ENCODE data around the gene NGLY1. TPM values are rescaled to one million over a fixed set of nuclear protein-coding genes. Genes with fewer than 3 reads are reported as not detected.

The NGLY1 gene
- total and polyA plus RNA-seq, 3 experiments from 2014 or later, result 38.1 to 48.9 (median 44.8) TPM

DNA sequence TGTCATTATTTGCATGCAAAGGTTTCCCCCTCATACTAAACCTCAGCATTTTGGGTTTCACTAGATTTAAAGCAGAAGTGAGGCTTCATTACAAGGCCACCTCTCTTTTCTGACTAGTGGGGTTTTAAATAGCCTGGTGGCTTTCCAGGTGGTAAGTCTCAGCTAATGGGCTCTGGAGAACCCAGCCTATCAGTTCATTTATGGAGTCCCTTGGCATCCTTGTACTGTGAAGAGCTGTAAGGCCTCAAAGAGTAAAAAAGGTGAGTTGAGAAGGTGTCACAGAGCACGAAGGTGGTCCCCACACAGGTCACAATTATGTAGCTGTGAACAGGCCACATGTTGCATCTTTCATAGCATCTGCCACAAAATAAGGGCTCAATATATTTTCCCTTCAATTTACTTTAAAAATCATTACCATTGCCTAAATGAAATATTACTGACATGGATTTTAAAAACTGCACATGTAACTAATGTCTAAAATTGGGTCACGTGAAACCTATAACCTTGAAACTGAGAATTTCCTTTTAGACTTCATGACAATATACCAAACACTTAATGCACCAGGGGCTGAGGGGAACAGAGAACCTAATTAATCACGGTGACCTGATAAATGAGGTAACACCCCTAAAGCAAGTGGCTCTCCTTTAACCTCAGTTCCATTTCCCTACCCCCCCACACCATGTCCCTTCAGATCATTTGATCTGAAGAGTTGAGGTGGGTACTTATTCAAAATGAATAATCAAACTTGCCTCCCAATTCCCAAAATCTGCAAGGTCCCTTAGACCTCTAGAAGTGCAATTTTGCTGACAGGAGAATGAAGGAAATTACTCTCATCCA is 1.3 kb downstream of the NGLY1 start:
- CTCF ChIA-PET, result no interaction called here
- Mint-ChIP-seq H3K27ac (peak overlapping the region; percentile 66 to 98 (median 90)), H3K4me1 (peaks cover 39 to 61% (median 52%) of the 10 kb centered on the region in 3 donors), H3K36me3 (peaks cover 6 to 21% (median 6%) of the 10 kb centered on the region in 3 donors), H3K27me3 (no peaks in the 10 kb centered on the region), H3K4me3 (peak overlapping the region; percentile 85 to 99 (median 93)), H3K9me3 (no peaks in the 10 kb centered on the region)
- Histone ChIP-seq H3K4me3 (ENCODE audit: low read length) (peak overlapping the region; percentile 70), H3K4me1 (ENCODE audit: insufficient read depth, low read length) (peaks cover 31% of the 10 kb centered on the region), H3K36me3 (ENCODE audit: insufficient read depth, low read length) (peaks cover 14% of the 10 kb centered on the region), H3K27ac (ENCODE audit: low read depth, low read length) (peak overlapping the region; percentile 89), H3K27me3 (ENCODE audit: insufficient read depth, low read length, poor library complexity, severe bottlenecking) (no peaks in the 10 kb centered on the region), H3K9me3 (ENCODE audit: low read length) (no peaks in the 10 kb centered on the region)
- no peak for DNase-seq
- POLR2A ChIA-PET, result no interaction called here

DNA sequence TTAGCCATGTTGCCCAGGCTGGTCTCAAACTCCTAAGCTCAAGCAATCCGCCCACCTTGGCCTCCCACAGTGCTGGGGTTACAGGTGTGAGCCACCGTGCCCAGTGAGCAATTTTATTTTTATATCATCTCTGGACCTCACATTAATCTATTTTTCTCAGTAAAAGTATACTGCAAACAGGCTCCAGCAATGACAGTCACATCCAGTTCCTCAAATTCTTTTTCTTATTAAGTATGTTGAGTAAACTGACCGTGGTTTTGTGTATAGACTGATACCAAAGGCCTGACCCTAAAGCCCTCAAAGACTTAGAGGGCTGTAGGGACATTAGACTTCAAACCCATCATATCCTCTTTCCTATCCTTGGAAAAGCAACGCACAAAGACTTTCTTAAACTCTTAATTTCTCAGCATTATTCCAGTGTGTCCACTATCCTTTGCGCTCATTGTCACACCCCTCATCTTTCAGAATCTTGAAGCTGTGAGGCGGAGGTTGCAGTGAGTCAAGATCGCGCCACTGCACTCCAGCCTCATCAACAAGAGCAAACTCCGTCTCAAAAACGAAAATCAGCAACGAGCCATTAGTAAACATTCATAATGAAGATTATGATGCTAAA is 2.0 kb downstream of the NGLY1 start:
- POLR2A ChIA-PET, result no interaction called here
- Histone ChIP-seq H3K9me3 (ENCODE audit: low read length) (no peaks in the 10 kb centered on the region), H3K27ac (ENCODE audit: low read depth, low read length) (no peak overlapping the region), H3K4me1 (ENCODE audit: insufficient read depth, low read length) (peaks cover 31% of the 10 kb centered on the region), H3K4me3 (ENCODE audit: low read length) (peak overlapping the region; percentile 70), H3K36me3 (ENCODE audit: insufficient read depth, low read length) (peaks cover 21% of the 10 kb centered on the region), H3K27me3 (ENCODE audit: insufficient read depth, low read length, poor library complexity, severe bottlenecking) (no peaks in the 10 kb centered on the region)
- Mint-ChIP-seq H3K9me3 (no peaks in the 10 kb centered on the region), H3K4me3 (peak overlapping the region; percentile 40 to 99 (median 92)), H3K27ac (peak overlapping the region in 6 of 8 donors; percentile 83 to 98 (median 92)), H3K36me3 (peaks cover 11 to 29% (median 12%) of the 10 kb centered on the region in 3 donors), H3K27me3 (no peaks in the 10 kb centered on the region), H3K4me1 (peaks cover 42 to 66% (median 60%) of the 10 kb centered on the region in 3 donors)
- CTCF ChIA-PET, result interaction anchor here (1.3 kb wide), 1 partner anchor 9 kb away, joined by 3 read pairs; the partner anchor contains the start of gene OXSM
- DNase-seq, result no peak

DNA sequence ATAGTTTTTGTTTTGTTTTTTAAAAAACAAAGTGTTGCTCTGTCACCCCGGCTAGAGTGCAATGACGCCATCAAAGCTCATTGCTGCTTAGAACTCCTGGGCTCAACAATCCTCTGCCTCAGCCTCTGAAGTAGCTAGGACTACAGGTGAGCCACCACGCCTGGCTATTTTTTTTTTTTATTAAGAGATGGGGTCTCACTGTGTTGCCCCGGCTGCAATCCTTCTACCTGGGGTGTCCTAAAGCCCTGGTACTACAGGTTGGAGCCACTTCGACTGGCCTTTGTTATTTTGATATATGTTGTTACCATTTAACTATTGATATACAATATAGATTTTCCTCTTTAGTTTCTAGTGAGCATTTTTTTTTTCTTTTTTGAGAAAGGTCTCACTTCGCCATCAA is 2.6 kb downstream of the NGLY1 start:
- Mint-ChIP-seq H3K4me3 (peak overlapping the region in 5 of 7 donors; percentile 2 to 82 (median 28)), H3K36me3 (peaks cover 11 to 35% (median 12%) of the 10 kb centered on the region in 3 donors), H3K27ac (peak overlapping the region in 3 of 8 donors; percentile 0 to 71 (median 3)), H3K4me1 (peaks cover 42 to 69% (median 62%) of the 10 kb centered on the region in 3 donors), H3K27me3 (no peaks in the 10 kb centered on the region), H3K9me3 (no peaks in the 10 kb centered on the region)
- no peaks in the 10 kb centered on the region for H3K27me3 ChIP-seq (ENCODE audit: insufficient read depth, low read length, poor library complexity, severe bottlenecking)
- H3K27ac ChIP-seq (ENCODE audit: low read depth, low read length), result no peak overlapping the region
- H3K4me3 ChIP-seq (ENCODE audit: low read length), result no peak overlapping the region
- DNase-seq, result no peak
- no peaks in the 10 kb centered on the region for H3K9me3 ChIP-seq (ENCODE audit: low read length)
- peaks cover 27% of the 10 kb centered on the region for H3K36me3 ChIP-seq (ENCODE audit: insufficient read depth, low read length)
- POLR2A ChIA-PET, result no interaction called here
- CTCF ChIA-PET, result interaction anchor here (1.3 kb wide), 1 partner anchor 10 kb away, joined by 3 read pairs; the partner anchor contains the start of gene OXSM
- H3K4me1 ChIP-seq (ENCODE audit: insufficient read depth, low read length), result peaks cover 31% of the 10 kb centered on the region

DNA sequence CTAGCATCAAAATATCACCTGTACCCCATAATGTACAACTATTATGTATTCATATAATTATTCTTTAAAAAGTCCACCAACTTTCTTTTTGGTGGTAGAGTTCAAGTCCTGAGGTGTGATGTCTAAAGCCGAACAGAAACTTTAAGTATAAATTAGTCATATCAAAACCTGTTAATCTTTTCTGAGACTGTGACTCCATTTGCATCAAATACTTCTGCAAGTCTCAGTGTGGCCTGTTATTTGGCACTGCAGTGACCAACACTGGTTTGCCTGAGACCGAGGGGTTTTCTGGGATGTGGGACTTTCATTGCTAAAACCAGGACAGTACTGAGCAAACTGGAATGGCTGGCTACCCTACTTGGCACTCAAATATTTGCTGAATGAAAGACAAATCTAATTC is 7.3 kb downstream of the NGLY1 start:
- no peak overlapping the region for H3K4me3 ChIP-seq (ENCODE audit: low read length)
- Mint-ChIP-seq H3K4me3 (no peak overlapping the region), H3K9me3 (no peaks in the 10 kb centered on the region), H3K27ac (no peak overlapping the region), H3K27me3 (peaks cover 0 to 1% of the 10 kb centered on the region in 2 donors), H3K36me3 (peaks cover 26 to 56% (median 35%) of the 10 kb centered on the region in 3 donors), H3K4me1 (peaks cover 41 to 56% (median 51%) of the 10 kb centered on the region in 3 donors)
- H3K4me1 ChIP-seq (ENCODE audit: insufficient read depth, low read length), result peaks cover 12% of the 10 kb centered on the region
- no peak for DNase-seq
- H3K27me3 ChIP-seq (ENCODE audit: insufficient read depth, low read length, poor library complexity, severe bottlenecking), result no peaks in the 10 kb centered on the region
- H3K36me3 ChIP-seq (ENCODE audit: insufficient read depth, low read length), result peaks cover 41% of the 10 kb centered on the region
- H3K9me3 ChIP-seq (ENCODE audit: low read length), result no peaks in the 10 kb centered on the region
- ChIA-PET POLR2A (no interaction called here), CTCF (no interaction called here)
- H3K27ac ChIP-seq (ENCODE audit: low read depth, low read length), result no peak overlapping the region

DNA sequence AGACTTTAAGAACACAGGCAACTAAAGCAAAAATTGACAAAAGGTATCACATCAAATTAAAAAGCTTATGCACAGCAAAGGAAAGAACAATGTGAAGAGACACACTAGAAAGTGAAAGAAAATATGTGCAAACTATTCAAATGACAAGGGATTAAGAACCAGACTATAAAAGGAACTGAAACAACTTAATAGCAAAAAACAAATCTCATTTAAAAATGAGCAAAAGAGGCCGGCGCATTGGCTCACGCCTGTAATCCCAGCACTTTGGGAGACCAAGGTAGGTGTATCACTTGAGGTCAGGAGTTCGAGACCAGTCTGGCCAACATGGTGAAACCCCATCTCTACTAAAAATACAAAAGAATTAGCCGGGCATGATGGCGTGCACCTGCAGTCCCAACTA is 14.4 kb downstream of the NGLY1 start:
- Histone ChIP-seq H3K27ac (ENCODE audit: low read depth, low read length) (no peak overlapping the region), H3K4me3 (ENCODE audit: low read length) (no peak overlapping the region), H3K9me3 (ENCODE audit: low read length) (no peaks in the 10 kb centered on the region), H3K27me3 (ENCODE audit: insufficient read depth, low read length, poor library complexity, severe bottlenecking) (no peaks in the 10 kb centered on the region), H3K4me1 (ENCODE audit: insufficient read depth, low read length) (no peaks in the 10 kb centered on the region), H3K36me3 (ENCODE audit: insufficient read depth, low read length) (peaks cover 6% of the 10 kb centered on the region)
- Mint-ChIP-seq H3K27ac (no peak overlapping the region), H3K4me1 (peaks cover 30 to 60% (median 45%) of the 10 kb centered on the region in 3 donors), H3K27me3 (peaks cover 0 to 1% of the 10 kb centered on the region in 2 donors), H3K4me3 (no peak overlapping the region), H3K36me3 (peaks cover 6 to 45% (median 15%) of the 10 kb centered on the region in 3 donors), H3K9me3 (no peaks in the 10 kb centered on the region)
- ChIA-PET POLR2A (no interaction called here), CTCF (no interaction called here)
- DNase-seq, result no peak

DNA sequence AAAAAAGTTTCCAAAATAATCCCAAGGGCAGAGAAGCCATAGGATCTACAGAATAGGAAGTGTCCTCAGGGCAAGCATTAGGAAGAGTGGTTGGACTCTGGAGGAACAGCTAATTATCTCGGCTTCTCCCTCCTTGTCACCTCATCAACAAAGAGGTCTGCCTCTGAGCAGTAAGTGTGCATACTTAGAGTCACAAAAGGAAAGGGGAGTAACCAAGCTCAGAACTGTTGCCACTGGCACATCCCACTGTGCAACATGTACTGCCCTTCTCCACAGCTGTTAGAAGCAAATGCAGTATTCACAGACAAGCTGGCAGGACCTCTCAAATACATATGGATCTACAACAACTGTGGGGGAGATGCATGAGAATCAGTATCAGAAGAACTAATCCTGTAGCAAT is 31.5 kb downstream of the NGLY1 start:
- no peak overlapping the region for H3K4me3 Mint-ChIP-seq
- no peak for DNase-seq
- Histone ChIP-seq H3K4me1 (ENCODE audit: insufficient read depth, low read length) (no peaks in the 10 kb centered on the region), H3K27me3 (ENCODE audit: insufficient read depth, low read length, poor library complexity, severe bottlenecking) (no peaks in the 10 kb centered on the region), H3K36me3 (ENCODE audit: insufficient read depth, low read length) (peaks cover 14% of the 10 kb centered on the region), H3K9me3 (ENCODE audit: low read length) (no peaks in the 10 kb centered on the region), H3K4me3 (ENCODE audit: low read length) (no peak overlapping the region), H3K27ac (ENCODE audit: low read depth, low read length) (no peak overlapping the region)
- H3K36me3 Mint-ChIP-seq, result peaks cover 0 to 73% (median 26%) of the 10 kb centered on the region in 3 donors
- ChIA-PET POLR2A (no interaction called here), CTCF (interaction anchor here (0.5 to 0.8 kb wide), 2 partner anchors 13 to 33 kb away, joined by 3 to 4 read pairs; no protein-coding TSS in a partner anchor)
- peaks cover 17 to 38% (median 31%) of the 10 kb centered on the region in 3 donors for H3K4me1 Mint-ChIP-seq
- H3K27ac Mint-ChIP-seq, result peak overlapping the region in 5 of 8 donors; percentile 5 to 35 (median 23)
- no peaks in the 10 kb centered on the region for H3K9me3 Mint-ChIP-seq
- no peaks in the 10 kb centered on the region for H3K27me3 Mint-ChIP-seq

DNA sequence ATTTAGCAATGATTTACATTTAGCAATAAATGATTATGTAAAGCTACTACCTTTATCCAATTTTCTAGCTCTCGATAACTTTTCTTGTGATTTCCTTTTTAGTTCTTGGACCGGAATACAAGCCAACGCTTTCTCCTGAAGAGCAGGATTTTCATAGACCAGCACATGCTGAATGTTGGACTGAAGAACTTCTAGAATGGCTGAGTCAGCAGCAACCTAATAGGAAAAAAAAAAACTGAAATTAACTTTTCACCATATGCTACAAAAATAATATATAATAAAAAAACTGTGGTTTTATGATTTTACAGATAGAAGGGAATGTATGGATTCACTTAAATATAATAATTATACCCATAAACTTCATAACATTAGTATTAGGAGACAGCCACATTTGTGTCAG is 32.2 kb downstream of the NGLY1 start:
- Histone ChIP-seq H3K27me3 (ENCODE audit: insufficient read depth, low read length, poor library complexity, severe bottlenecking) (no peaks in the 10 kb centered on the region), H3K36me3 (ENCODE audit: insufficient read depth, low read length) (peaks cover 17% of the 10 kb centered on the region), H3K4me1 (ENCODE audit: insufficient read depth, low read length) (no peaks in the 10 kb centered on the region), H3K9me3 (ENCODE audit: low read length) (no peaks in the 10 kb centered on the region), H3K27ac (ENCODE audit: low read depth, low read length) (no peak overlapping the region), H3K4me3 (ENCODE audit: low read length) (no peak overlapping the region)
- Mint-ChIP-seq H3K9me3 (no peaks in the 10 kb centered on the region), H3K36me3 (peaks cover 0 to 72% (median 27%) of the 10 kb centered on the region in 3 donors), H3K4me1 (peaks cover 17 to 32% (median 24%) of the 10 kb centered on the region in 3 donors), H3K27me3 (no peaks in the 10 kb centered on the region), H3K4me3 (no peak overlapping the region), H3K27ac (no peak overlapping the region)
- no peak for DNase-seq
- CTCF ChIA-PET, result no interaction called here
- POLR2A ChIA-PET, result no interaction called here

DNA sequence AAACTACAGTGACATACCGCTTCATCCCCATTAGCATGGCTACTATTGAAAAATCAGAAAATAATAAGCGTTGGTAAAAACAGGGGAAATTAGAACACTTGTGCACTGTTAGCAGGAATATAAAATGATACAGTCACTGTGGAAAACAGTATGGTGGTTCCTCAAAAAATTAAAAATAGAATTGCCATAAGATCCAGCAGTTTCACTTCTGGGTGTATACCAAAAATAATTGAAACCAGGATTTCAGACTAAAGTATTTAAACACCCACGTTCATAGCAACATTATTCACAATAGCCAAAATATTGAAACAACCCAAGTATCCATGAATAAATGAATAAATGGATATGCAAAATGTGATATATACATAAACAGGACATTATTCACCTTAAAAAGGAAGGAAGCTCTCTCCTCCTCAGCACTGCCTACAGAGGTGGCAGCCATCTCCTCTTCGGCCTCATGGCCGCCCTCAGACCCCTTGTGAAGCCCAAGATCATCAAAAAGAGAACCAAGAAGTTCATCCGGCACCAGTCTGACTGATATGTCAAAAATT is 34.1 kb downstream of the NGLY1 start:
- Histone ChIP-seq H3K4me3 (ENCODE audit: low read length) (no peak overlapping the region), H3K9me3 (ENCODE audit: low read length) (no peaks in the 10 kb centered on the region), H3K4me1 (ENCODE audit: insufficient read depth, low read length) (no peaks in the 10 kb centered on the region), H3K27me3 (ENCODE audit: insufficient read depth, low read length, poor library complexity, severe bottlenecking) (no peaks in the 10 kb centered on the region), H3K36me3 (ENCODE audit: insufficient read depth, low read length) (peaks cover 17% of the 10 kb centered on the region), H3K27ac (ENCODE audit: low read depth, low read length) (no peak overlapping the region)
- Mint-ChIP-seq H3K4me3 (no peak overlapping the region), H3K36me3 (peaks cover 14 to 79% (median 38%) of the 10 kb centered on the region in 3 donors), H3K27me3 (no peaks in the 10 kb centered on the region), H3K4me1 (peaks cover 15 to 31% (median 19%) of the 10 kb centered on the region in 3 donors), H3K9me3 (peaks cover 0 to 2% (median 0%) of the 10 kb centered on the region in 5 donors), H3K27ac (peak overlapping the region in 1 of 8 donors; percentile 38)
- ChIA-PET CTCF (no interaction called here), POLR2A (no interaction called here)
- no peak for DNase-seq
